Right lobe of liver (tissue), 4 donors: ENCODE results near the gene GKN2.

Source experiments
- POLR2A ChIP-seq: fragments of 450-650 bp; IDR thresholded peaks from one replicate; pipeline ENCODE4 v1.6.1; 2017; ENCODE audit warnings: antibody characterized with exemption, mild to moderate bottlenecking
- TF ChIP-seq, protein P1 (sequence below), 4 donors: fragments of 200-600 bp in 3 of 4; fragments of 450-650 bp in 1 of 4; IDR thresholded peaks; one replicate each; pipeline versions ENCODE4 v1.5.1 to v1.8.0; 2016 to 2022; ENCODE audit warnings: antibody characterized with exemption in 4 of 4, mild to moderate bottlenecking in 2 of 4
- donor health status: DM: no; HTN: no; CAD: no.
- donor health status: DM: no; HTN: no; CAD: no.
- donor health status: DM: no; HTN: yes; CAD: no.

DNA sequence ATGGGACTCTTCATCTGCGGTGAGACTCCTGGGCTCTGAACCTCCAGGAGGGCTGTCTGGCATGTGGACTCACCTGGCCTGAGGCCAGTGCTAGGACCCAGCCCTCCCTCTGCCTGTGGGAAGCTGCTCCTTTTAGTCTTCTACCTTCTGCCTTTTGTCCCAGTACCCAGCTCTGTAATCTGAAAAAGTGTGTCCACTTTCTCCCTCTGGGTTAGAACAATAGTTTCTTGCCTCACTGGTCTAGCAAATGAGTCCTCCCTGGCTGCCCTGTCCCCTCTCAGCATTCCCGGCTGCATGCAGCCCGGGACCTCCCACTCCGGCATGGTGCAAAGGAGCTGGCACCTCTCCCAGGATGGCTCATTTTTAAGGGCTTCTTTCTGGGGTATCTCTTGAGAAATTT lies 25.9 kb downstream of the GKN2 start:
- TF ChIP-seq, protein P1, sequence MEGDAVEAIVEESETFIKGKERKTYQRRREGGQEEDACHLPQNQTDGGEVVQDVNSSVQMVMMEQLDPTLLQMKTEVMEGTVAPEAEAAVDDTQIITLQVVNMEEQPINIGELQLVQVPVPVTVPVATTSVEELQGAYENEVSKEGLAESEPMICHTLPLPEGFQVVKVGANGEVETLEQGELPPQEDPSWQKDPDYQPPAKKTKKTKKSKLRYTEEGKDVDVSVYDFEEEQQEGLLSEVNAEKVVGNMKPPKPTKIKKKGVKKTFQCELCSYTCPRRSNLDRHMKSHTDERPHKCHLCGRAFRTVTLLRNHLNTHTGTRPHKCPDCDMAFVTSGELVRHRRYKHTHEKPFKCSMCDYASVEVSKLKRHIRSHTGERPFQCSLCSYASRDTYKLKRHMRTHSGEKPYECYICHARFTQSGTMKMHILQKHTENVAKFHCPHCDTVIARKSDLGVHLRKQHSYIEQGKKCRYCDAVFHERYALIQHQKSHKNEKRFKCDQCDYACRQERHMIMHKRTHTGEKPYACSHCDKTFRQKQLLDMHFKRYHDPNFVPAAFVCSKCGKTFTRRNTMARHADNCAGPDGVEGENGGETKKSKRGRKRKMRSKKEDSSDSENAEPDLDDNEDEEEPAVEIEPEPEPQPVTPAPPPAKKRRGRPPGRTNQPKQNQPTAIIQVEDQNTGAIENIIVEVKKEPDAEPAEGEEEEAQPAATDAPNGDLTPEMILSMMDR (IDR thresholded peaks at IDR 0.05) = no peak
- TF ChIP-seq POLR2A = no peak
